Lung (tissue), 12 donors: ENCODE data around the gene OPCML. TPM values are rescaled to one million over a fixed set of nuclear protein-coding genes. Genes with fewer than 3 reads are reported as not detected.

Source experiments
- ATAC-seq: fragments of 200-7000 bp; cut with Tn5 transposase; one replicate; pipeline ENCODE4 v1.9.1; 2020; ENCODE audit warnings: moderate number of reproducible peaks; ENCODE audit not compliant: insufficient read depth, low FRiP score
- DNase-seq, 3 donors: peaks; one replicate each; pipeline ENCODE4 v3.0.0-alpha.2; 2013 to 2017
- H3K27ac ChIP-seq, 2 donors: one replicate each; pipeline ENCODE4 v1.5.1; 2013; ENCODE audit warnings: mild to moderate bottlenecking in 2 of 2, moderate library complexity in 2 of 2, control low read depth in 1 of 2, inconsistent platforms in 1 of 2, low read depth in 1 of 2, low read length in 1 of 2
- H3K27me3 ChIP-seq, 3 donors: one replicate each; pipeline ENCODE4 v1.5.1; 2013; ENCODE audit warnings: low read length in 2 of 3; ENCODE audit not compliant: control insufficient read depth in 3 of 3, insufficient read depth in 3 of 3
- H3K36me3 ChIP-seq, 4 donors: one replicate each; pipeline ENCODE4 v1.5.1; 2013; ENCODE audit warnings: low read length in 4 of 4, mild to moderate bottlenecking in 1 of 4, moderate library complexity in 1 of 4; ENCODE audit not compliant: control insufficient read depth in 4 of 4, insufficient read depth in 4 of 4
- H3K4me1 ChIP-seq, 5 donors: one replicate each; pipeline ENCODE4 v1.5.1; 2013; ENCODE audit warnings: low read length in 5 of 5, mild to moderate bottlenecking in 2 of 5, moderate library complexity in 1 of 5; ENCODE audit not compliant: control insufficient read depth in 5 of 5, insufficient read depth in 5 of 5
- H3K4me3 ChIP-seq: one replicate; pipeline ENCODE4 v1.5.1; 2013; ENCODE audit warnings: mild to moderate bottlenecking, control low read depth, moderate library complexity
- H3K9ac ChIP-seq, 2 donors: one replicate each; pipeline ENCODE4 v1.5.1; 2013; ENCODE audit warnings: low read length in 2 of 2, control low read depth in 1 of 2; ENCODE audit not compliant: insufficient read depth in 1 of 2
- H3K9me3 ChIP-seq, 4 donors: one replicate each; pipeline ENCODE4 v1.5.1; 2013; ENCODE audit warnings: low read length in 3 of 4, mild to moderate bottlenecking in 1 of 4, moderate library complexity in 1 of 4; ENCODE audit not compliant: control insufficient read depth in 4 of 4, insufficient read depth in 3 of 4
- WGBS, 2 donors: extraction: QIAGEN DNeasy Blood & Tissue Kit; methylation state at CpG; one replicate each; pipeline ENCODE4 v1.1.7; 2013; 5-methylcytosine and 5-hydroxymethylcytosine counted together
- polyA plus RNA-seq, 2 donors: library from polyadenylated mRNA; stranded (reverse); fragments of 200-250 nt; gene quantifications; one replicate each; pipeline ENCODE4 v1.2.1, GENCODE V29; 2013
- total RNA-seq, 2 donors: library from RNA; depleted of rRNA in 1 of 2; stranded (reverse); fragments of >200 nt in 1 of 2; gene quantifications; one replicate each; pipeline ENCODE4 v1.2.1, GENCODE V29; 2014 to 2021
- TF ChIP-seq, protein P1 (sequence below): IDR thresholded peaks from 2 replicates; pipeline ENCODE4 v1.5.1; 2012; ENCODE audit warnings: mild to moderate bottlenecking; ENCODE audit errors: control extremely low read depth, extremely low read depth
- donor health status: control.
- donor health status: control.
- donor health status: Bipolar disorder and iron deficiency.
- donor health status: healthy.
- donor health status: DM: yes; HTN: yes; CAD: no.

OPCML gene
- total and polyA plus RNA-seq, 4 donors: 0.49 to 0.74 TPM; not detected in 2

DNA sequence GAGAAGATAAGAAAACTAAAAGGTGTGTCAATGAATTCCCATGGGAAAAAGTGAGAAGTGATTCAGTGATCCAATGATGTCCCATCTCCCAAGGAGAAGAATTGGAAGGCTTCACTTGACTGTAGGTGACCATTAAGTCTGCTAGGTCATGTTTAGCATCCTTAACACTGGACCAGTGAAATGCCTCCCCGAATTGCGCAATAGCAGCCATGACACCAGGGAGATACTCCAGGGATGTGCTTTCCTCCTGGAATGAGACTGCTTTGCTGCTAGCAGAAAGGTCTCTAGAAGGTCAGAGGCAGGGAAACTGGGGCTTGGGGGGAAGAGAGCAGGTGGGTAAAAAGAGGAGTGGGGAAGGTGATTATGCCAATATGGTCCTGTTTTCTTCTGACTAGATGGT lies 364.3 kb downstream of the OPCML start:
- H3K4me3 ChIP-seq: no peak overlapping the region
- H3K27me3 ChIP-seq: peaks cover 0 to 3% (median 0%) of the 10 kb centered on the region in 3 donors
- no peak for ATAC-seq
- H3K9me3 ChIP-seq: no peaks in the 10 kb centered on the region
- no peak for DNase-seq
- no peaks in the 10 kb centered on the region for H3K4me1 ChIP-seq
- no peak overlapping the region for H3K27ac ChIP-seq
- H3K36me3 ChIP-seq: no peaks in the 10 kb centered on the region
- WGBS, 2 donors: 90 to 95% methylated on average over 2 of the region's 2 CpGs
- TF ChIP-seq, protein P1, sequence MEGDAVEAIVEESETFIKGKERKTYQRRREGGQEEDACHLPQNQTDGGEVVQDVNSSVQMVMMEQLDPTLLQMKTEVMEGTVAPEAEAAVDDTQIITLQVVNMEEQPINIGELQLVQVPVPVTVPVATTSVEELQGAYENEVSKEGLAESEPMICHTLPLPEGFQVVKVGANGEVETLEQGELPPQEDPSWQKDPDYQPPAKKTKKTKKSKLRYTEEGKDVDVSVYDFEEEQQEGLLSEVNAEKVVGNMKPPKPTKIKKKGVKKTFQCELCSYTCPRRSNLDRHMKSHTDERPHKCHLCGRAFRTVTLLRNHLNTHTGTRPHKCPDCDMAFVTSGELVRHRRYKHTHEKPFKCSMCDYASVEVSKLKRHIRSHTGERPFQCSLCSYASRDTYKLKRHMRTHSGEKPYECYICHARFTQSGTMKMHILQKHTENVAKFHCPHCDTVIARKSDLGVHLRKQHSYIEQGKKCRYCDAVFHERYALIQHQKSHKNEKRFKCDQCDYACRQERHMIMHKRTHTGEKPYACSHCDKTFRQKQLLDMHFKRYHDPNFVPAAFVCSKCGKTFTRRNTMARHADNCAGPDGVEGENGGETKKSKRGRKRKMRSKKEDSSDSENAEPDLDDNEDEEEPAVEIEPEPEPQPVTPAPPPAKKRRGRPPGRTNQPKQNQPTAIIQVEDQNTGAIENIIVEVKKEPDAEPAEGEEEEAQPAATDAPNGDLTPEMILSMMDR: no peak
- no peak overlapping the region for H3K9ac ChIP-seq

DNA sequence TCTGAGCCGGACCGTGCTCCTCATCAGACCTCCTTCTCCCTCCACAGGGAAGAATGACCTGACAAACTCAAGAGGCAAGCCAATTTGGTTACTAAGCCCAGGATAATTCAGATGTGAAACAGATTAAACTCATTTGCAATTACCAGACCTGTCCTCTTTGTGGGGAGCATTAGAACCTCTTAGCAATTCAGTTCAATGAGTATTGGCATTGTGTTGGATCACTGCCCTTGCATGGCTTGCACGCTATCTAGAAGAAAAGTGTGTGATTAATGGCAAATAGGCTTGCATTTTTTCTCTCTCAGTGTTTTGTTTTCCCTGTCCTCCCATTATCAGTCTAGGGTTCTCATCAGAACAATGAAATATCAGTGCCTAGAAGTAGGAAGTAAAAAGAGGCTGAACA lies 365.6 kb downstream of the OPCML start:
- Histone ChIP-seq H3K4me3 (no peak overlapping the region), H3K9ac (no peak overlapping the region), H3K4me1 (no peaks in the 10 kb centered on the region), H3K27me3 (peaks cover 0 to 7% (median 2%) of the 10 kb centered on the region in 3 donors), H3K27ac (no peak overlapping the region), H3K9me3 (no peaks in the 10 kb centered on the region), H3K36me3 (no peaks in the 10 kb centered on the region)
- DNase-seq: no peak
- 87 to 89% methylated on average over 3 of the region's 3 CpGs for WGBS, 2 donors
- TF ChIP-seq, protein P1: no peak
- no peak for ATAC-seq

- Histone ChIP-seq H3K9ac (no peak overlapping the region), H3K9me3 (no peaks in the 10 kb centered on the region), H3K27ac (no peak overlapping the region), H3K4me3 (no peak overlapping the region), H3K4me1 (no peaks in the 10 kb centered on the region), H3K36me3 (no peaks in the 10 kb centered on the region), H3K27me3 (peaks cover 2 to 7% (median 3%) of the 10 kb centered on the region in 3 donors)
- TF ChIP-seq, protein P1: no peak
- 75 to 81% methylated on average over 7 of the region's 7 CpGs for WGBS, 2 donors
- ATAC-seq (no peak), DNase-seq (peak in 2 of 3 donors; percentile 21 to 51)
These were observed 367.3 kb downstream of the OPCML start for GRCh38 chr11:133164986-133165385.
